ENCODE measurements around the gene AVL9. TPM values are rescaled to one million over a fixed set of nuclear protein-coding genes. Genes with fewer than 3 reads are reported as not detected.

The AVL9 gene
- total RNA-seq, 4 donors from 2014 or later, result 44.5 to 82.5 (median 52.5) TPM

DNA sequence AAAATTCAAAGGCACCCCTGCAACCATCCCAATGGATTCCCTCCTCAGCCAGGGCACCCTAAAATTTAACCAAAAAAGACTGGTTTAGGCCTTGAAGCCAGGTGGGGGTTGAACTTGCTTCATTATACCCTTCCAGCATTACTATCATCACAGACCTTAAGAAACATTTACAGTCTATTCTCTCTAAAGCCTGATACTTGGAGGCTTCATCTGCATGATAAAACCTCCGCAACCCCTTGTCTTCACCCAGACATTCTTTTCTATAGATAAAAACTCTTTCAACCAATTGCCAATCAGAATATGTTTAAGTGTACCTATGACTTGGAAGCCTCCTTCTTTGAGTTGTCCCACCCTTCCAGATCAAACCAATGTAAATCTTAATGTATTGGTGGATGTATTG is 17.9 kb downstream of the AVL9 start:
- H3K36me3 ChIP-seq, result no peaks in the 10 kb centered on the region
- H3K4me1 ChIP-seq, result peaks cover 3 to 22% (median 8%) of the 10 kb centered on the region in 4 donors
- H3K27ac ChIP-seq, result no peak overlapping the region
- H3K27me3 ChIP-seq, result no peaks in the 10 kb centered on the region
- H3K4me3 ChIP-seq, result no peak overlapping the region
- no peaks in the 10 kb centered on the region for H3K9me3 ChIP-seq
- DNase-seq, result no peak
- TF ChIP-seq, protein P1, sequence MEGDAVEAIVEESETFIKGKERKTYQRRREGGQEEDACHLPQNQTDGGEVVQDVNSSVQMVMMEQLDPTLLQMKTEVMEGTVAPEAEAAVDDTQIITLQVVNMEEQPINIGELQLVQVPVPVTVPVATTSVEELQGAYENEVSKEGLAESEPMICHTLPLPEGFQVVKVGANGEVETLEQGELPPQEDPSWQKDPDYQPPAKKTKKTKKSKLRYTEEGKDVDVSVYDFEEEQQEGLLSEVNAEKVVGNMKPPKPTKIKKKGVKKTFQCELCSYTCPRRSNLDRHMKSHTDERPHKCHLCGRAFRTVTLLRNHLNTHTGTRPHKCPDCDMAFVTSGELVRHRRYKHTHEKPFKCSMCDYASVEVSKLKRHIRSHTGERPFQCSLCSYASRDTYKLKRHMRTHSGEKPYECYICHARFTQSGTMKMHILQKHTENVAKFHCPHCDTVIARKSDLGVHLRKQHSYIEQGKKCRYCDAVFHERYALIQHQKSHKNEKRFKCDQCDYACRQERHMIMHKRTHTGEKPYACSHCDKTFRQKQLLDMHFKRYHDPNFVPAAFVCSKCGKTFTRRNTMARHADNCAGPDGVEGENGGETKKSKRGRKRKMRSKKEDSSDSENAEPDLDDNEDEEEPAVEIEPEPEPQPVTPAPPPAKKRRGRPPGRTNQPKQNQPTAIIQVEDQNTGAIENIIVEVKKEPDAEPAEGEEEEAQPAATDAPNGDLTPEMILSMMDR (IDR thresholded peaks at IDR 0.05), result no peak
- TF ChIP-seq POLR2A (IDR thresholded peaks at IDR 0.05), result no peak

DNA sequence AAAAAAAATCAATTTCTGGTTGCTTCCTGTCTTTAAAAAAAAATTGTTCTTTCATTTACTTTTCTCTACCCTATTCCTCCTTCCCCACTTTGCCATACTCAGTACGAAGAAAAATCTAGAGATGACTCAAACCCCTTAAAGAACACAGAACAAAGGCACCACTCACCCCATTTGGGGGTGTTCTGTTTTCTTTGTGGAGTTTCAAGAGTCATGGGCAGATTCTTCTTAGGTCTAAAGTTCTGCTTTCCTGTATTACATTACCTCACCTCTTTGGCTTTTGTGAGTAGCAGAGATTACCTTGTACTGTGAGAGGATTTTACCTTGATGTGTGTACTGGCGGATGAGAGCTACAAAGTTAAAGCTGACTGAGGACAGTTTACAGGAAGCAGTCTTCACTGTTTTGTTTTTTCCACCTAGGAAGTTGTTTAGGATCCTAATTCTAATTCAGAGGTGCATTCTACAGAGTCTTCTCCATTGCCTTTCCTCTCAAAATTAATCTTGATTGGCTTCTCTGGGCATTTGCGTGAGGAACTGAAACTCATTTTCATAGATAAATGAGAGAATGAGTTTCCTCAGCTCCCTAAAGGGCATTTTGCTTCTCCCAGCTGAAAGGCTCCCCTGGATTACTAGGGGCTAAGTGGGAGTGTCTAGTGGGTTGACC is 20.7 kb downstream of the AVL9 start:
- Histone ChIP-seq H3K9me3 (peaks cover 0 to 5% (median 0%) of the 10 kb centered on the region in 4 donors), H3K27ac (peak overlapping the region in 3 of 4 donors; percentile 2 to 69 (median 52)), H3K4me1 (peaks cover 3 to 22% (median 8%) of the 10 kb centered on the region in 4 donors), H3K27me3 (no peaks in the 10 kb centered on the region), H3K4me3 (no peak overlapping the region), H3K36me3 (no peaks in the 10 kb centered on the region)
- no peak for DNase-seq
- TF ChIP-seq, protein P1 (IDR thresholded peaks at IDR 0.05), result no peak
- no peak for TF ChIP-seq POLR2A (IDR thresholded peaks at IDR 0.05)

DNA sequence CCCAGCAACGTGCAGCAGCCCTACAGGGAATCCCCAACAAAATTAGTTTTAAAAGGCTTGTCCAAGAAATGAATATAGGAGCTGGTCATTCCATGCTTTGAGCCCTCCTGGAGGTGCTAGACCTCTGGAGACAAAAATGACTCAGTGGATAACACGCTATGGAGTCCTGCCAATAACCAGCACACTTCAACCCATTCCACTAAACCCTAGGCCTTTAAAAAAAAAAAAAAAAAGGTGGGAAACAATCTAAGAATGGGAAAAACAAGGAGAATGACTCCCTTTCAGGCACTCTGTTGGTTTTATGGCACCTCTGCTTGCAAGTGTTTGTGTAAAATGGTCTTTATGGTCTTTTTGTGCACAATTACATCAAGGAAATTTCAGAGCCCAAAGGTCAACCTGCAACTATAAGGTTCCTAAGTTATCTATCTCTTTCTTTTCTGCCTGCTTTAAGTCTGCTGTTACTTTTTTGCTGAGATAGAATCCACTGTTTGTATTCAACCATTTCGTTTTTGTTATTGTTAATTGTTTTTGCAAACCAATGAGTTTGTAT is 21.3 kb downstream of the AVL9 start:
- Histone ChIP-seq H3K4me1 (peaks cover 3 to 22% (median 8%) of the 10 kb centered on the region in 4 donors), H3K27me3 (no peaks in the 10 kb centered on the region), H3K9me3 (peaks cover 0 to 5% (median 0%) of the 10 kb centered on the region in 4 donors), H3K4me3 (no peak overlapping the region), H3K27ac (peak overlapping the region in 3 of 4 donors; percentile 2 to 69 (median 52)), H3K36me3 (no peaks in the 10 kb centered on the region)
- DNase-seq, result no peak
- TF ChIP-seq POLR2A (IDR thresholded peaks at IDR 0.05), result no peak
- TF ChIP-seq, protein P1 (IDR thresholded peaks at IDR 0.05), result no peak

DNA sequence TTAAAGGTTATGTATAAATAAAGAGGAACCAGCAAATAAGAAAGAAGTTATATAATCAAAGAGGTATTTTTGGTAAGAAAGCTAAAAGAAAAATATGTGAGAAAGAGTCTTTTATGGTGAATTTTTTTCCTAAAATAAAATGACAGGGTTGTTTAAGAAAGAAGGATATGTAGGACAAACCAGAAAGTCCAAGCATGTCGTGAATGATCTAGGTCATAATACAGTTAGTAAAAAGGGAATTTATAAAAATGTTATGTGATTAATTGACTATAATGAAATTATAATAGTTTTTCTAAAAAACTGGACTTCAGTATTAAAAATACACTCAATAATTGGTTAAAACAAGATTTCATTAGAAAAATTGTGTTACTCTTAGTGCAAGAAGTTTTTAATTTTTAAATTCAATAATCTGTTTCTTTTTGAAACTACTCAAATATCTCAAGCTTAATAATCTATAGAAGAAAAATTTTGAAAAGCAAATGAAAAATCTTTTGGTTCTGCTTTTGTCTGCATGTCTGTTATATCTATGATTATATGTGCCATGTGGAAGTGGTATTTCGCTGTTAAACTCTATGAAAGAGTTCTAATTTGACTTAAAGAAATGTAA is 23.3 kb downstream of the AVL9 start:
- peaks cover 3 to 22% (median 8%) of the 10 kb centered on the region in 4 donors for H3K4me1 ChIP-seq
- H3K4me3 ChIP-seq, result no peak overlapping the region
- H3K27me3 ChIP-seq, result no peaks in the 10 kb centered on the region
- no peaks in the 10 kb centered on the region for H3K36me3 ChIP-seq
- DNase-seq, result no peak
- no peak for TF ChIP-seq POLR2A (IDR thresholded peaks at IDR 0.05)
- TF ChIP-seq, protein P1 (IDR thresholded peaks at IDR 0.05), result no peak
- H3K9me3 ChIP-seq, result peaks cover 0 to 5% (median 0%) of the 10 kb centered on the region in 4 donors
- no peak overlapping the region for H3K27ac ChIP-seq

DNA sequence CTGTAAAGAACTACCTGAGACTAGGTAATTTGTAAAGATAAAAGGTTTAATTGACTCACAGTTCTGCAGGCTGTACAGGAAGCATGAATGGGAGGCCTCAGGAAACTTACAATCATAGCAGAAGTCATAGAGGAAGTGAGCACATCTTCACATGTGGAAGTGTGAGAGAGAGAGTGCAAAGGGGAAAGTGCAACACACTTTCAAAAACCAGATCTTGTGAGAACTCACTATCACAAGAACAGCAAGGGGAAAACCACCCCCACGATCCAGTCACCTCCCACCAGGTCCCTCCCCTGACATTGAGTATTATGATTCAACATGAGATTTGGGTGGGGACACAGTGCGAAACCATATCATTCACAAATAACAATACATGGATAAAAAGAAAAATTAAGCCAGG is 24.5 kb downstream of the AVL9 start:
- no peak for DNase-seq
- TF ChIP-seq, protein P1 (IDR thresholded peaks at IDR 0.05), result no peak
- no peak for TF ChIP-seq POLR2A (IDR thresholded peaks at IDR 0.05)
- peaks cover 0 to 5% (median 0%) of the 10 kb centered on the region in 4 donors for H3K9me3 ChIP-seq
- H3K4me1 ChIP-seq, result peaks cover 3 to 22% (median 8%) of the 10 kb centered on the region in 4 donors
- no peak overlapping the region for H3K27ac ChIP-seq
- no peak overlapping the region for H3K4me3 ChIP-seq
- no peaks in the 10 kb centered on the region for H3K36me3 ChIP-seq
- no peaks in the 10 kb centered on the region for H3K27me3 ChIP-seq

Data from Peyer's patch (tissue), 4 donors.